RWPE1 (cell line): Measurements from ENCODE around the gene FAM83G.
A peak's percentile ranks its signal among the peaks of the same experiment; 100 is the strongest.

Experiments
- CTCF ChIA-PET: fragments of 350-600 bp; sonication (Branson Sonifier 250); formaldehyde crosslinking; extraction: SDS; loops from one replicate; lab custom pipeline; 2021; lab: Yijun Ruan, JAX
- POLR2A ChIA-PET: fragments of 400-600 bp; formaldehyde crosslinking; extraction: SDS; loops from one replicate; lab custom pipeline; 2020; ENCODE audit warnings: antibody characterized with exemption; ENCODE audit not compliant: low non-redundant PET; lab: Yijun Ruan, JAX
- DNase-seq: peaks from one replicate; pipeline ENCODE4 v3.0.0; 2012; ENCODE audit warnings: low spot score
- H3K27ac ChIP-seq: fragments of 450-650 bp; 2 replicates; pipeline ENCODE4 v1.5.1; 2017
- TF ChIP-seq, protein P1 (sequence below): fragments of 450-650 bp; conservative IDR thresholded peaks from 2 replicates; pipeline ENCODE4 v1.5.1; 2017; ENCODE audit warnings: low read depth, mild to moderate bottlenecking

The FAM83G gene

DNA sequence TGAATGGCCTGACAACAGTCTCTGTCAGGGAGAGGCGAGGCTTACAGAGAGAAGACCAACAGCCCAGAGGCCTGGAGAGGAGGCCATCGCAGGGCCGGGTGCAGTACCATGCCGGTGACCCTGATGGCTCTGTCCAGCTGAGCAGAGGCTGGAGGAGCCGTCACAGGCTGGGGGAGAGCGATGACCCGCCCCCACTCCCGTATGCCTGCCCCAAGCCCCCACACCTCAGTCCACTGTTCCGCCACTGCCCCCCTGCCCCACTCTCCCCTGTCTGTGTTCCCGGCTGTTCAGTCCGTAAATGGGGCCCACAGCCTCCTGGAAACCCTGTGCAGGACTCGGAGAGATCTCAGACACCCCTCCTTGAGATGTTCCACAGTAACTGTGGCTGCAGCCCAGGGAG is 12.8 kb upstream of the FAM83G start:
- TF ChIP-seq, protein P1, sequence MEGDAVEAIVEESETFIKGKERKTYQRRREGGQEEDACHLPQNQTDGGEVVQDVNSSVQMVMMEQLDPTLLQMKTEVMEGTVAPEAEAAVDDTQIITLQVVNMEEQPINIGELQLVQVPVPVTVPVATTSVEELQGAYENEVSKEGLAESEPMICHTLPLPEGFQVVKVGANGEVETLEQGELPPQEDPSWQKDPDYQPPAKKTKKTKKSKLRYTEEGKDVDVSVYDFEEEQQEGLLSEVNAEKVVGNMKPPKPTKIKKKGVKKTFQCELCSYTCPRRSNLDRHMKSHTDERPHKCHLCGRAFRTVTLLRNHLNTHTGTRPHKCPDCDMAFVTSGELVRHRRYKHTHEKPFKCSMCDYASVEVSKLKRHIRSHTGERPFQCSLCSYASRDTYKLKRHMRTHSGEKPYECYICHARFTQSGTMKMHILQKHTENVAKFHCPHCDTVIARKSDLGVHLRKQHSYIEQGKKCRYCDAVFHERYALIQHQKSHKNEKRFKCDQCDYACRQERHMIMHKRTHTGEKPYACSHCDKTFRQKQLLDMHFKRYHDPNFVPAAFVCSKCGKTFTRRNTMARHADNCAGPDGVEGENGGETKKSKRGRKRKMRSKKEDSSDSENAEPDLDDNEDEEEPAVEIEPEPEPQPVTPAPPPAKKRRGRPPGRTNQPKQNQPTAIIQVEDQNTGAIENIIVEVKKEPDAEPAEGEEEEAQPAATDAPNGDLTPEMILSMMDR = no peak
- H3K27ac ChIP-seq = peak overlapping the region; percentile 71
- ChIA-PET POLR2A (no interaction called here), CTCF (no interaction called here)
- DNase-seq = no peak

DNA sequence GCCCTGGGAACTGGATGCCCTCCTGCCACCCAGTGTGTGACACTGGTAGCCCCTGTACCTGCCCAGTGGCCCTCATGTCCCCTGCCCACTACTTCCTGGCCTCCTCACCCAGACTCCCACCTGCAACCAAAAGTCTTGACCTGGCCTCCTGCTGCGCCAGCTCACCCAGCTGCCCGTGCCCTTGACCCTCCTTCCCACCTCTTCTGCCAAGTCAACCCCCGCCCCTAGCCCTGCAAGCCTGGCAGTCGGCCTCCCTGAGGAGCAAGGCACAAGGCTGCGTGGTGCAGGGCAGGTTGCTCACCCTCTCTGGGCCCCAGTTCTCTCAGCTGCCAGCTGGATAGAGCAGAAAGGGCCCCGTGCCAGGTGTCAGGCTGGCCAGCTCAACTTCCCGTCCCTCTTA is 12.3 kb upstream of the FAM83G start:
- TF ChIP-seq, protein P1 = no peak
- DNase-seq = no peak
- H3K27ac ChIP-seq = peak overlapping the region; percentile 71
- CTCF ChIA-PET = no interaction called here
- POLR2A ChIA-PET = interaction anchor here (0.9 kb wide), 1 partner anchor 12 kb away, joined by 3 read pairs; no protein-coding TSS in a partner anchor

DNA sequence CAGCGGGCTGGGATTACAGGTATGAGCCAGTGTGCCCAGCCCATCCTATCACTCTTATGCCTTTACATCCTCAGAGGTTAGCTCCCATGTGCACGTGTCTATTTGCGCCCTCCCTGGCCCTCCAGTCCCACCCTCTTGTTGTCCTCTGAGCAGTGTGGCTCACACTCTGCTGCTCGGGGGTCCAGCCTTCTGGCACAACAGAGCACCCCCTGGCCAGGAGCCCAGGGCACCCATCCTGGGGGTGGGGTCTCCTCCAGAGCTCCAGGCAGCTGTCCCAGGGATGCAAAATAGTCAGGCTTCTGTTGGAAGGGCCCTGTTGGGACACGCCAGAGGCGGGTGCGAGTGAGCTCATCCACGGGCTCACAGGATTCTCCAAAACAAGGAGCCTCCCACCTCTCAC is 11.7 kb upstream of the FAM83G start:
- TF ChIP-seq, protein P1 = no peak
- peak overlapping the region; percentile 71 for H3K27ac ChIP-seq
- CTCF ChIA-PET = no interaction called here
- POLR2A ChIA-PET = interaction anchor here (0.9 kb wide), 1 partner anchor 11 kb away, joined by 3 read pairs; no protein-coding TSS in a partner anchor
- DNase-seq = no peak

DNA sequence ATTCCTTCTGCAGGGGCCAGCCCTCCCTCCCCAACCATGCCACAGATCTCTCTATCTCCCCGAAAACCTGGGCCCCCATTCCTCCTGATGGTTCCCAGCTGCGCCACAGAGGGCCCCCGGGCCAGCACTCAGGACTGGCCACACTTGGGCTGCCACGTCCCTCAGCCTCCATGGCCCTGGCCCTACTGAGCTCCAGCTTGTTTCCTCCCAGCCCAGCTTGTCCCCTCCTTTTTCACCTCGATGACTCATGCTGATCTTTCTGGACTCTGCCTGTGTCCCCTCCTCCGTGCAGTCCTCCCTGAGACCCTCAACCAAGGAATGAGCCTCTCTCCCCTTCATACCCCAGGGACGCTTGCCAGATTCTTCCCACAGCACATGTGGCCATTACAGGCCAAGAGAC is 10.9 kb upstream of the FAM83G start:
- TF ChIP-seq, protein P1 = no peak
- CTCF ChIA-PET = no interaction called here
- POLR2A ChIA-PET = interaction anchor here (0.6 kb wide), 1 partner anchor 10 kb away, joined by 7 read pairs; no protein-coding TSS in a partner anchor
- DNase-seq = no peak
- H3K27ac ChIP-seq = peak overlapping the region; percentile 71

DNA sequence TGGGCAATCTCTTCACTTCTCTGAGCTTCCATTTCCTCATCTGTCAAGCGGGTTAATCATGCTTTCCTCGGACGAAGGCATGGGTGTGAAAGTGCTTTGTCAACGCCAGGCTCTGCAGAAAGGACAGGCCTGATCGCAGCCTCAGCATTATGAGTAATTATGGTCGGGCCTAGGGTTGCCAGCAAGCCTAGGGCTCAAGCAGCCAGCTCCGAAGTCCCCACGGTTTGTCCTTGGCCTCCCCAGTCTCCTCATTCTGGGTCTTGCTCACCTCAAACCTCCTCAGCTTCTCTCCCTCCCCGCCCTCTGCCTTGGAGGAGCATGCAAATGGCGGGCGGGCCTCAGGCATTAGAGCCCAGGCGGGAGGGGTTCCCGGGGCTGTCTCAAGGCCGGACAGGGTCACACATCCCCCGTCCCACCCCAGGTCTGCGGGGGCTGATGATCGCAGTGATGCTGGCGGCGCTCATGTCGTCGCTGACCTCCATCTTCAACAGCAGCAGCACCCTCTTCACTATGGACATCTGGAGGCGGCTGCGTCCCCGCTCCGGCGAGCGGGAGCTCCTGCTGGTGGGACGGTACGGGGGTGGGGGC is 10.2 kb upstream of the FAM83G start:
- TF ChIP-seq, protein P1 = no peak
- CTCF ChIA-PET = interaction anchor here (0.5 kb wide), 1 partner anchor 659 kb away, joined by 3 read pairs; no protein-coding TSS in a partner anchor
- POLR2A ChIA-PET = interaction anchor here (0.6 kb wide), 1 partner anchor 11 kb away, joined by 7 read pairs; no protein-coding TSS in a partner anchor
- DNase-seq = peak; percentile 32
- H3K27ac ChIP-seq = peak overlapping the region; percentile 71

DNA sequence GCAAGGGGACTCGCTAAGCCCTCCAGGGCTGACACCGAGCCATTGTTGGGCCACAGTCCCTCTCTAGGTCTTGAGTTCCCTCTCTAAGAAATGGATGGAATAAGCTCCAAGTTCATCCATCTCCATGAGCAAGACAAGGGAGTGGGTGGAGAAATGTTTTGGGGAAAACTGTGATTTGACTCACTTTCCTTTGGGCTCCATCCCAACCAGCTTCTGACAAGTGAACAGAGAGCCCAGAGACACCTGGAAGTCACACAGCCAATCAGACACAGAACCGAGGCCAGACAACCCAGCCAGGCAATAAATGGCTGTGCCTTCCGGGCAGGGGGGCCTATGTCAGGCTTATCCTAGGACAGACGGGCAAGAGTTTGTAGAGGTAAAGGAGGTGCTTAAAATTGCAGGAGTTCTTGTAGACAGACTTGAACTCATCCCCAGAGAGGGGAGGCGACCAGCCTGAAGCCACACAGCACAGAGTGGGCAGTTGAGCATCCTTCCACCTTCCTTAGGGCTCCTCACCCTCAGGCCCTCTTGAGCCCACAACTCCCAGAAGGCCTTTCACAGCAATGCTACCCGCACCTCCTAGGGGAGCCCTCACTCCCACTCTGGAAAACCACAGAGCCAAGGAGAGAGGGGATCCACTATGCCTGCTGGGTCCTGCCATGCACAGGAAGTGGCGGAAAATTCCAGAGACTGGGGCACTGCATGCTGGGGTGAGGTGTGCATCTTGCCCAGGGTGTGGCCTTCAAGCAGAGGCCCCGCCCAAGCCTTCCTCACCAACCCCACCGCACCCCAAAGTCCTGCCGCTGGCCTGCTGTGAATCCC is 9.5 kb upstream of the FAM83G start:
- peak overlapping the region; percentile 71 for H3K27ac ChIP-seq
- ChIA-PET CTCF (interaction anchor here (0.5 kb wide), 1 partner anchor 660 kb away, joined by 3 read pairs; no protein-coding TSS in a partner anchor), POLR2A (no interaction called here)
- DNase-seq = no peak
- TF ChIP-seq, protein P1 = no peak
